ENCODE results near the gene ACBD6.

Gene ACBD6

GRCh38 chr1:180265201-180265600, 237.2 kb downstream of the ACBD6 start:
- TF ChIP-seq CTCF (IDR thresholded peaks at IDR 0.05; ENCODE audit: low read depth, low read length) = no peak
- no peak overlapping the region for H3K4me3 ChIP-seq (ENCODE audit: low read depth, low read length)

GRCh38 chr1:180264595-180264994, 237.8 kb downstream of the ACBD6 start:
- no peak overlapping the region for H3K4me3 ChIP-seq (ENCODE audit: low read depth, low read length)
- no peak for TF ChIP-seq CTCF (IDR thresholded peaks at IDR 0.05; ENCODE audit: low read depth, low read length)

DNA sequence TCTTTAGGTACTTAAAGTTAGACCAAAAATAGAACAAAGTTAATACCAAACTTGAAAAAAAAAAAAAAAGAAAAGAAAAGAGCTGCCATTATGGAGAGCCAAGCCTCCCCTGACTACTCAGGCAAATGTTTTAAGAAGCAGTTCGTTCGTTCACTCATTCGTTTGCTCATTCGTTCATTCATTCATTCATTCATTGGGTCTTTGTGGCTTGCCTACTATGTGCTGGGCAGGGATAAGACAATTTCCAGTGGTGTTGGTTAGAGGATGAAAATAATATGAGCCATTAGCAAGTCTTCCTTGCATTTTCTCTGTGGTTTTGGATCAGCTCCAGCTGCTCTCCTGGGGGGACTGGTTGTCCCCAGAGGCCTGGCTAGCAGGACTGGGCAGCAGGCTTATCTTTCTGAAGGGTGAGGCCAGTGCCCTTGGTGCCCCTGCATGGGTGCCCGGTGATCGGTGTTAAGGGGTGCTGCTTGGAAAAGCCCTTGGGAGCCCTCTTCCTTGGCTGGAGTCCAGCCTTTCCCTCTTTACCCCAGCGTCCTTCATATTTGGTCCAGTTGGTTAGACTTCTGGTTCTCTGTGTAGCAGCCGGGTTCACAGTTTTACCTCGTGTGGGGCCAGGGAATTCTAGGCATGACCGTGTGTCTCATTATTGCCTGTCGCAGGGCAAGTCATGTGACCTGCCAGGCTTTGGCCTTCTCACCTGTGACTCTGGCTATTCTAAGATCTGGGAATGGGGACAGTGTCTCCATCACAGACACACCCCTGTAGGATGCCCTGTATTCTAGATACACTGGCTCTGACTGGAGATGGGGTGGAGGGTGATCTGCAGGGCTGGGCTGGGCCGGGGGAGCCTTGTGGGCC, 239.5 kb downstream of the ACBD6 start:
- no peak for TF ChIP-seq CTCF (IDR thresholded peaks at IDR 0.05; ENCODE audit: low read depth, low read length)
- no peak overlapping the region for H3K4me3 ChIP-seq (ENCODE audit: low read depth, low read length)

DNA sequence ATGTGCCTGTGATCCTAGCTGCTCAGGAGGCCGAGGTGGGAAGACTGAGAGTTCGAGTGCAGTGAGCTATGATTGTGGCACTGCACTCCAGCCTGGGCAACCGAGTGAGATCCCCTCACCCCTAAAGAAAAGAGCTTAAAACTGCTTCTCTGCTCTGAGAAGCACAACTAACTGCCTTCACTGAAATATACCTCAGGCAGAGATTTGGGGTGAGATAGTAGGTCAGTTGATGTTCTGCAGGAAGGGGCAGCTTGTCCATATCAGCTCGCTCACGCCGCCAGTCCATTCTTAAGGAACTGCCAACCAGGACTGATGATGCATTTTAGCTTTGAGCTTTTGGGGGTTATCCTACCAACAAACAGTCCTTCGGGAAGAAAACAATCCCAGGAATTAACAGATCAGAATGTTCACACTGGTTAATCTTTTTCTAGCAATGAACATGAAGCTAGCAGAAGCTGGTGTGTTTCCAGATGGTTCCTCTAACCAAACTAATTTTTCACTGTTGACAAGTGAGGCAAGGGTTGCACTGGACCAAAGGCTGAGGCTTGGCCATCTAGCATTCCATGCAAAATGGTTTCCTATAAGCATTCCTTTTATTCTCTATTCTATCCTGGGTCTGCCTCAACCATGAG, 240.7 kb downstream of the ACBD6 start:
- no peak overlapping the region for H3K4me3 ChIP-seq (ENCODE audit: low read depth, low read length)
- no peak for TF ChIP-seq CTCF (IDR thresholded peaks at IDR 0.05; ENCODE audit: low read depth, low read length)

- no peak overlapping the region for H3K4me3 ChIP-seq (ENCODE audit: low read depth, low read length)
- no peak for TF ChIP-seq CTCF (IDR thresholded peaks at IDR 0.05; ENCODE audit: low read depth, low read length)
These were observed 241.3 kb downstream of the ACBD6 start for GRCh38 chr1:180261030-180261429.

GRCh38 chr1:180260541-180260940, 241.8 kb downstream of the ACBD6 start:
- TF ChIP-seq CTCF (IDR thresholded peaks at IDR 0.05; ENCODE audit: low read depth, low read length) = no peak
- no peak overlapping the region for H3K4me3 ChIP-seq (ENCODE audit: low read depth, low read length)
